Panc1 (cell line): ENCODE measurements around the gene TRAF3IP1. TPM values are rescaled to one million over a fixed set of nuclear protein-coding genes. Genes with fewer than 3 reads are reported as not detected.

Experiments used
- ATAC-seq: fragments of 200-7000 bp; cut with Tn5 transposase; 2 replicates; pipeline ENCODE4 v1.9.1; 2020; ENCODE audit warnings: mild to moderate bottlenecking, moderate library complexity
- BruUV-seq: library from RNA; stranded (reverse); fragments of 400-500 nt; replicated peaks from 2 replicates; lab custom pipeline; 2021; lab: Mats Ljungman, UMichigan
- CTCF ChIA-PET: fragments of 300-600 bp; sonication (Branson Sonifier 250); formaldehyde crosslinking; loops from one replicate; lab custom pipeline; 2022; ENCODE audit warnings: antibody characterized with exemption; lab: Charles Lee
- POLR2A ChIA-PET: fragments of 300-600 bp; sonication (Branson Sonifier 250); formaldehyde crosslinking; loops from one replicate; lab custom pipeline; 2022; ENCODE audit warnings: antibody characterized with exemption; lab: Charles Lee
- DNase-seq: peaks from one replicate; pipeline ENCODE4 v3.0.0-alpha.2; 2010; ENCODE audit warnings: low read depth, low spot score
- H3K27ac ChIP-seq: 2 replicates; pipeline ENCODE4 v1.5.1; 2011; ENCODE audit warnings: mild to moderate bottlenecking, low read length, inconsistent platforms
- H3K27me3 ChIP-seq: fragments of 200-500 bp; sonication (Bioruptor generic); 2 replicates; pipeline ENCODE4 v1.6.0; 2014; ENCODE audit warnings: low read length, inconsistent platforms; ENCODE audit not compliant: control insufficient read depth, insufficient read depth
- H3K36me3 ChIP-seq: fragments of 200-500 bp; sonication (Bioruptor generic); 2 replicates; pipeline ENCODE4 v1.5.1; 2014; ENCODE audit warnings: inconsistent platforms, mild to moderate bottlenecking, low read length, moderate library complexity; ENCODE audit not compliant: control insufficient read depth, insufficient read depth
- H3K4me1 ChIP-seq: 2 replicates; pipeline ENCODE4 v1.5.1; 2011; ENCODE audit warnings: inconsistent platforms, mild to moderate bottlenecking, low read length, moderate library complexity; ENCODE audit not compliant: control insufficient read depth, insufficient read depth
- H3K4me3 ChIP-seq, 2 experiments: 2 replicates each; pipeline ENCODE4 v1.5.1; 2011 to 2012; ENCODE audit warnings: low read depth in 2 of 2, low read length in 2 of 2, mild to moderate bottlenecking in 2 of 2, inconsistent platforms in 1 of 2, moderate library complexity in 1 of 2
- H3K9me3 ChIP-seq: fragments of 200-500 bp; sonication (Bioruptor generic); 2 replicates; pipeline ENCODE4 v1.5.1; 2014; ENCODE audit warnings: low read depth, mild to moderate bottlenecking, inconsistent platforms, low read length, moderate library complexity; ENCODE audit not compliant: control insufficient read depth, insufficient read depth
- CTCF ChIP-seq: fragments of 450-650 bp; IDR thresholded peaks from 2 replicates; pipeline ENCODE4 v1.5.1; 2017; ENCODE audit warnings: mild to moderate bottlenecking
- POLR2AphosphoS5 ChIP-seq: IDR thresholded peaks from 2 replicates; pipeline ENCODE4 v1.6.1; 2012; ENCODE audit warnings: mild to moderate bottlenecking, low read depth, low read length, moderate library complexity
- REST ChIP-seq, 2 experiments: IDR thresholded peaks; 2 replicates each; pipeline ENCODE4 v1.6.1; 2011 to 2012; ENCODE audit warnings: low read depth in 2 of 2, control low read depth in 1 of 2, low read length in 1 of 2, mild to moderate bottlenecking in 1 of 2, moderate library complexity in 1 of 2; ENCODE audit not compliant: insufficient read depth in 1 of 2
- SIN3A ChIP-seq: IDR thresholded peaks from 2 replicates; pipeline ENCODE4 v1.6.1; 2012; ENCODE audit warnings: low read depth, mild to moderate bottlenecking, low read length, moderate library complexity, borderline replicate concordance; ENCODE audit not compliant: insufficient read depth
- TCF7L2 ChIP-seq: IDR thresholded peaks from 2 replicates; pipeline ENCODE4 v1.6.1; 2011; ENCODE audit warnings: mild to moderate bottlenecking, low read depth, low read length, inconsistent platforms
- in situ Hi-C: cut with HindIII; loops from 2 replicates; pipeline ENCODE4 v1.10.0; 2016; ENCODE audit warnings: low sequenced_read_pairs, low pct_unique_long_range_greater_than_20kb
- intact Hi-C: fragments of 100-400 bp; cut with micrococcal nuclease; formaldehyde crosslinking; loops from one replicate; pipeline ENCODE4 v1.10.0; 2022; ENCODE audit not compliant: unreplicated experiment
- total RNA-seq: library from RNA; stranded (reverse); gene quantifications from one replicate; pipeline ENCODE4 v1.2.1, GENCODE V29; 2021; ENCODE audit not compliant: unreplicated experiment

TRAF3IP1 gene
- total RNA-seq, 1 experiment from 2014 or later = 23.4 TPM

GRCh38 chr2:238420878-238421694, 100.8 kb downstream of the TRAF3IP1 start:
- no peaks in the 10 kb centered on the region for H3K27me3 ChIP-seq
- intact Hi-C loops (no loop called here), in situ Hi-C loops (no loop called here)
- no peak for TF ChIP-seq TCF7L2
- no peak for TF ChIP-seq CTCF
- no peak for TF ChIP-seq REST (IDR thresholded peaks at IDR 0.05; ENCODE audit: insufficient read depth in 1 of 2, low read depth in 2 of 2, low read length in 1 of 2)
- no peak for TF ChIP-seq SIN3A
- no peak for TF ChIP-seq POLR2AphosphoS5
- peaks cover 11% of the 10 kb centered on the region for H3K4me1 ChIP-seq
- DNase-seq (no peak), ATAC-seq (no peak)
- H3K4me3 ChIP-seq = no peak overlapping the region
- no peak overlapping the region for H3K27ac ChIP-seq
- ChIA-PET POLR2A (no interaction called here), CTCF (no interaction called here)
- no peaks in the 10 kb centered on the region for H3K9me3 ChIP-seq
- BruUV-seq = no TSS peak
- no peaks in the 10 kb centered on the region for H3K36me3 ChIP-seq

- POLR2A ChIA-PET = no interaction called here
- in situ Hi-C loops = no loop called here
- Histone ChIP-seq H3K9me3 (no peaks in the 10 kb centered on the region), H3K36me3 (no peaks in the 10 kb centered on the region), H3K27me3 (no peaks in the 10 kb centered on the region), H3K4me3 (no peak overlapping the region), H3K27ac (no peak overlapping the region), H3K4me1 (peaks cover 11% of the 10 kb centered on the region)
- no peak for ATAC-seq
- no TSS peak for BruUV-seq
- no peak for DNase-seq
- intact Hi-C loops = no loop called here
- CTCF ChIA-PET = no interaction called here
- TF ChIP-seq REST (IDR thresholded peaks at IDR 0.05; ENCODE audit: insufficient read depth in 1 of 2, low read depth in 2 of 2, low read length in 1 of 2) = no peak
- TF ChIP-seq SIN3A = no peak
- no peak for TF ChIP-seq TCF7L2
- no peak for TF ChIP-seq POLR2AphosphoS5
- no peak for TF ChIP-seq CTCF
Observed at GRCh38 chr2:238421695-238422035, 101.3 kb downstream of the TRAF3IP1 start.
